NCI-H146 treated with DMSO at 0.1 percent for 48 hours (cell line): Measurements from ENCODE around the gene PRPF38B.
A peak's percentile ranks its signal among the peaks of the same experiment; 100 is the strongest.
"Not testable (repeated sequence)": the region's sequence is repeated elsewhere in the genome, so short reads cannot be mapped to it uniquely, and the experiment has no call there.

Experiments
- DNase-seq: peaks from one replicate; lab custom pipeline; 2025; ENCODE audit not compliant: unreplicated experiment; lab: John Stamatoyannopoulos, UW

The PRPF38B gene, protein sequence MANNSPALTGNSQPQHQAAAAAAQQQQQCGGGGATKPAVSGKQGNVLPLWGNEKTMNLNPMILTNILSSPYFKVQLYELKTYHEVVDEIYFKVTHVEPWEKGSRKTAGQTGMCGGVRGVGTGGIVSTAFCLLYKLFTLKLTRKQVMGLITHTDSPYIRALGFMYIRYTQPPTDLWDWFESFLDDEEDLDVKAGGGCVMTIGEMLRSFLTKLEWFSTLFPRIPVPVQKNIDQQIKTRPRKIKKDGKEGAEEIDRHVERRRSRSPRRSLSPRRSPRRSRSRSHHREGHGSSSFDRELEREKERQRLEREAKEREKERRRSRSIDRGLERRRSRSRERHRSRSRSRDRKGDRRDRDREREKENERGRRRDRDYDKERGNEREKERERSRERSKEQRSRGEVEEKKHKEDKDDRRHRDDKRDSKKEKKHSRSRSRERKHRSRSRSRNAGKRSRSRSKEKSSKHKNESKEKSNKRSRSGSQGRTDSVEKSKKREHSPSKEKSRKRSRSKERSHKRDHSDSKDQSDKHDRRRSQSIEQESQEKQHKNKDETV

GRCh38 chr1:108691942-108692723 lies at the start of gene PRPF38B:
PRPF38B (plus strand) TSS chr1:108692310; CDS start chr1:108692592, 282 bp downstream.
- peak; percentile 83 for DNase-seq

- peak; percentile 37 for DNase-seq
Measured at GRCh38 chr1:108643492-108644335, 48.4 kb upstream of the PRPF38B start.

- DNase-seq, result no peak
Measured at GRCh38 chr1:108644984-108645383, 47.1 kb upstream of the PRPF38B start.

- DNase-seq, result no peak
Measured at GRCh38 chr1:108645564-108646184, 46.4 kb upstream of the PRPF38B start.

DNA sequence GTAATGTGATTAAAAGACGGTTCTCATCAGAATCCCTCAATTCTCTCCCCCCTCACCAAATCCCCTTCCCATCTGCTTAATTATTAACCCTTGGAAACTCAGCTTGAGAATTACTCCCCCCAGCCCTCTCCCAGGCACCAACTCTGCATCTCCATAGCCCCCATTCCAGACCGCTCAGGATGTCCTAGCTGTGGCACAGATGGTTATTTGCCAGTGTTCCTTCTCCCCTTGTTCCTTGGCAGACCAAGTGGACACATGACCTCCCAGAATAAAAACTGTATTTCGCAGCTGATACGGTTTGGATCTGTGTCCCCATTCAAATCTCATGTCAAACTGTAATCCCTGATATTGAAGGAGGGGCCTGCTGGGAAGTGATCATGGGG lies 45.9 kb upstream of the PRPF38B start:
- no peak for DNase-seq

- DNase-seq, result no peak
Measured at GRCh38 chr1:108646648-108647269, 45.4 kb upstream of the PRPF38B start.

DNA sequence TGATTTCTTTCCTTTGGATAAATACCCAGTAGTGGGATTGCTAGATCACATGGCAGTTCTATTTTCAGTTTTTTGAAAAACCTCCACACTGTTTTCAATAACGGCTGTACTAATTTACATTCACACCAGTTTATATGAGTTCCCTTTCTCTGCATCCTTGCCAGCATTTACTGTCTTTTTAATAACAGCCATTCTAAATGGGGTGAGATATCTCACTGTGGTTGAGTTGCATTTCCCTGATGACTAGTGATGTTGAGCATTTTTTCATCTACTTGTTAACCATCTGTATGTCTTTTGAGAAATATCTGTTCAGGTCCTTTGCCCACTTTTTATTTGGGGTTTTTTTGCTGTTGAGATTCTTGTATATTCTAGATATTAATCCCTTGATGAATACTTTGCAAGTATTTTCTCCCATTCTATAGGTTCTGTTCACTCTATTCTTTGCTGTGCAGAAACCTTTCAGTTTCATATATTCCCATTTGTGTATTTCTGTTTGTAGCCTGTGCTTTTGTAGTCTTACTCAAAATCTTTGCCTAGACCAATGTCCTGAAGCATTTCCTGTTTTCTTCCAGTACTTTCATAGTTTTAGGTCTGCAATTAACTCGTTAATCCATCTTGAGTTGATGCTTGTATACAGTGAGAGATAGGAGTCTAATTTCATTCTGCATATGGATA lies 38.5 kb upstream of the PRPF38B start:
- DNase-seq, result no peak

GRCh38 chr1:108657356-108658080 lies 34.6 kb upstream of the PRPF38B start:
- no peak for DNase-seq

- DNase-seq, result peak; percentile 53
Measured at GRCh38 chr1:108661030-108661609, 31.0 kb upstream of the PRPF38B start, which contains the start of gene HENMT1. HENMT1 (minus strand) TSS chr1:108661093; CDS start chr1:108659884, 1,209 bp downstream.

DNA sequence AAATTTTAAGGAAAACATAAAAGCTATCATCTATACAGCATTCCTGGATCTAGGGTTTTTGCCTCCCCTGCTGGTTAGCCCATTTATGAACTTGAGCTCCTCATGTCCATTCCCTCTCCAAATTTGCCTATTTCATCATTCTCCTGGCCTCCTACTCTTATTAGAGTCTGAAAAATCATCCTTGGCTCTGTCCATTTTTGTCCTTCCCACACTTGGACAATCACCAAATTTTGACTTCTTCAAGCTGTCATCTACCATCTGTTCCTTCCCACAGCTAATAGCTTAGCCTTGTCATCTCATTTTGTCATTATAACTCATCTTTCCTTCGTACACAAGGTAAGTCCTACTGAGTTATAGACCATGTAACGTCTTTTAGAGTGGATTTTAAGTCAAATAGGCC lies 29.0 kb upstream of the PRPF38B start:
- no peak for DNase-seq

GRCh38 chr1:108664481-108664880 lies 27.6 kb upstream of the PRPF38B start:
- DNase-seq, result no peak

- no peak for DNase-seq
Measured at GRCh38 chr1:108665067-108665466, 27.0 kb upstream of the PRPF38B start.

- no peak for DNase-seq
Measured at GRCh38 chr1:108665771-108666170, 26.3 kb upstream of the PRPF38B start.

GRCh38 chr1:108667422-108667821 lies 24.7 kb upstream of the PRPF38B start:
- DNase-seq, result not testable (repeated sequence)

- no peak for DNase-seq
Measured at GRCh38 chr1:108668777-108669176, 23.3 kb upstream of the PRPF38B start.

DNA sequence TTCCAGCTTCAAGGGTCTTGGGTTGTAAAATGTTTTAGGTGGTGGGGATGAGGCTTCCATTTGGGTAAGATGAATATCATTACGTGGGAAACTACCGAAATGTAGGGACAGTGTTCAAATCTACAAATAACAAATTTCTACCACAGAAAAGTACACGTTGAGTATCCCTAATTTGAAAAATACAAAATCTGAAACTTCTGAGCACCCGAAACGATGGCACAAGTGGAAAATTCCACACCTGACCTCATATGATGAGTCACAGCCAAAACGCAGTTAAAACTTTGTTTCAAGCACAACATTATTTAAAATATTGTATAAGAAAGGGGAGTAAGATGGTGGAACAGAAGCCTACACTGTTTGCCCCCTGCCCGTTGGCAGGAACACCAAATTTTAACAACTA lies 22.4 kb upstream of the PRPF38B start:
- no peak for DNase-seq

- DNase-seq, result no peak
Measured at GRCh38 chr1:108670131-108670773, 21.9 kb upstream of the PRPF38B start.

- DNase-seq, result no peak
Measured at GRCh38 chr1:108671143-108671542, 21.0 kb upstream of the PRPF38B start.
